Ecto neural progenitor cell (in vitro differentiated cells): ENCODE results near the gene MPZ.
"Not testable (repeated sequence)": the region's sequence is repeated elsewhere in the genome, so short reads cannot be mapped to it uniquely, and the experiment has no call there.

Experiments
- DNase-seq: peaks from one replicate; pipeline ENCODE4 v3.0.0-alpha.2; 2018; ENCODE audit warnings: low spot score

The MPZ gene

DNA sequence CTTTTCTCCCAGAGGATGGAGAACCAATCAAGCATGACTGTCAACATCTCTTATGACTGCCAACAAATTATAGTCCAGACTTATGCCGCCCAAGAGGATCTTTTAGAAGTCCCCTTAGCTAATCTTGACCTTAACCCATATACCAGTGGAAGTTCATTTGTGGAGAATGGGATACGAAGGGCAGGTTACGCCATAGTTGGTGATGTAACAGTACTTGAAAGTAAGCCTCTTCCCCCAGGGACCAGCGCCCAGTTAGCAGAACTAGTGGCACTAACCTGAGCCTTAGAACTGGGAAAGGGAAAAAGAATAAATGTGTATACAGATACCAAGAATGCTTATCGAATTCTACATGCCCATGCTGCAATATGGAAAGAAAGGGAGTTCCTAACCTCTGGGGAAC is 54.5 kb downstream of the MPZ start:
- DNase-seq = not testable (repeated sequence)
